HG03521 (cell line): ENCODE measurements around the gene SNX11.

Source experiments
- ATAC-seq: cut with Tn5 transposase; IDR thresholded peaks from one replicate; pipeline ENCODE4 v1.9.1; 2021; ENCODE audit warnings: mild to moderate bottlenecking, moderate library complexity; ENCODE audit not compliant: unreplicated experiment

SNX11 gene

DNA sequence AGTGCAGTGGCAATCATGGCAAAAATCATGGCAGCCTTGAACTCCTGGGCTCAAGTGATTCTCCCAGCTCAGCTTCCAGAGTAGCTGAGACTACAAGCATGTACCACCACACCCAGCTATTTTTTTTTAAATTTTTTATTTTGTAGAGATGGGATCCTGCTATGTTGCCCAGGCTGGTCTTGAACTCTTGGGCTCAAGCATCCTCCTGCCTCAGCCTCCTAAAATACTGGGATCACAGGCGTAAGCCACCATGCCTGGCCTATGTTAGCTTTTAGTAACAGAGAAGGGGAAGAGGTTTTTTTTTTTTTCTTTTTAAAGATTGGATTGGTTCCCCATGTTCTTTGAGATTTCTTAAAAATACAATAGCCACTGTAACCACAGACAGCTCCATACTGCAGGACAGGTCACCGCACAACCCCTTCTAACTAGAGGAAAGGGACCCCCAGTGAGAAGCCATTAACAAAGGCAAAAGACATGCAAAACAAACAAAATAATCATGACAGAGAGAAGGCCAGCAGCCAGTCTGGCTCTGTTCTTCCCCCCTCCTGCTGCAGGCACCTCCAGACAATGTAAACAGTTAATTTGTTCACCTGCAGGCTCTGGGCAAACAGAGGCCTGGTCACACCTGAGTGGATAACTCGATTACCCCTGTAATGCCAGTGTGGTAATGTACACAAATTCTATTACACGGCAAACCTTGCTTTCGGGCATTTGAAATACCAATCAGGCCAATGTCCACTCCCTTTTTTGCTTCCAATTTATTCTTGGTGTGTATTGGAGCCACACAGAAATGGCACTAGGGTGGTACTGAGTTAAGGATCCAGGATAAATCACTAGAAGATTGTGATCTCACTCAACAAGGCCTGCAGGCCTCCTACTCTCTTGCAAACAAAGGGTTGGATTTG is 52.9 kb downstream of the SNX11 start:
- ATAC-seq = no peak

- ATAC-seq = no peak
These were observed 53.8 kb downstream of the SNX11 start for GRCh38 chr17:48161127-48161905.

GRCh38 chr17:48162306-48162934 is 54.9 kb downstream of the SNX11 start:
- ATAC-seq = no peak

GRCh38 chr17:48162946-48163506 is 55.5 kb downstream of the SNX11 start:
- ATAC-seq = no peak

- no peak for ATAC-seq
These were observed 56.2 kb downstream of the SNX11 start for GRCh38 chr17:48163809-48164208.

GRCh38 chr17:48169926-48170325 is 62.4 kb downstream of the SNX11 start:
- ATAC-seq = no peak
